Prostate gland (tissue), 2 donors: ENCODE measurements around the gene ZNF385D. TPM values are rescaled to one million over a fixed set of nuclear protein-coding genes. Genes with fewer than 3 reads are reported as not detected.

Experiments used
- DNase-seq: peaks from one replicate; pipeline ENCODE4 v3.0.0-alpha.2; 2019; ENCODE audit warnings: low spot score
- H3K27ac ChIP-seq, 2 donors: fragments of 200-600 bp; sonication (generic); 2 replicates each; pipeline ENCODE4 v1.5.1; 2017 to 2019
- H3K27me3 ChIP-seq: fragments of 200-600 bp; sonication (generic); replicated peaks from 2 replicates; pipeline ENCODE4 v1.5.1; 2019; ENCODE audit not compliant: insufficient read depth
- H3K36me3 ChIP-seq, 2 donors: fragments of 200-600 bp; sonication (generic); 1 replicate in 1 of 2; 2 replicates in 1 of 2; pipeline versions ENCODE4 v1.5.1 to v1.8.1; 2017 to 2019
- H3K4me1 ChIP-seq: fragments of 200-600 bp; sonication (generic); replicated peaks from 2 replicates; pipeline ENCODE4 v1.5.1; 2019
- H3K4me3 ChIP-seq, 2 donors: fragments of 200-600 bp; sonication (generic); 2 replicates each; pipeline ENCODE4 v1.5.1; 2017 to 2019
- H3K9me3 ChIP-seq: fragments of 200-600 bp; sonication (generic); 2 replicates; pipeline ENCODE4 v1.5.1; 2017
- CTCF ChIP-seq, 4 experiments: fragments of 200-600 bp in 2 of 4; fragments of 450-650 bp in 2 of 4; sonication (generic) in 2 of 4; IDR thresholded peaks; 1 replicate in 3 of 4; 2 replicates in 1 of 4; pipeline ENCODE4 v1.5.1; 2016 to 2019; ENCODE audit warnings: antibody characterized with exemption in 4 of 4, mild to moderate bottlenecking in 2 of 4, moderate library complexity in 2 of 4
- POLR2A ChIP-seq: fragments of 450-650 bp; IDR thresholded peaks from one replicate; pipeline ENCODE4 v1.6.1; 2016; ENCODE audit warnings: antibody characterized with exemption, mild to moderate bottlenecking
- POLR2AphosphoS5 ChIP-seq: sonication (generic); formaldehyde crosslinking; IDR thresholded peaks from one replicate; pipeline ENCODE4 v1.6.1; 2017; ENCODE audit warnings: antibody characterized with exemption
- WGBS: methylation state at CpG from one replicate; pipeline ENCODE4 v1.1.5; 2018; 5-methylcytosine and 5-hydroxymethylcytosine counted together
- intact Hi-C: fragments of 100-400 bp; cut with DNase I; formaldehyde crosslinking; loops from one replicate; pipeline ENCODE4 v1.14.2; 2022
- total RNA-seq, 2 donors: library from RNA; depleted of rRNA; stranded (reverse); fragments of >200 nt; gene quantifications; one replicate each; pipeline ENCODE4 v1.1.0, GENCODE V29; 2016

ZNF385D gene
- total RNA-seq, 2 donors from 2014 or later = 1.0 to 5.9 TPM

DNA sequence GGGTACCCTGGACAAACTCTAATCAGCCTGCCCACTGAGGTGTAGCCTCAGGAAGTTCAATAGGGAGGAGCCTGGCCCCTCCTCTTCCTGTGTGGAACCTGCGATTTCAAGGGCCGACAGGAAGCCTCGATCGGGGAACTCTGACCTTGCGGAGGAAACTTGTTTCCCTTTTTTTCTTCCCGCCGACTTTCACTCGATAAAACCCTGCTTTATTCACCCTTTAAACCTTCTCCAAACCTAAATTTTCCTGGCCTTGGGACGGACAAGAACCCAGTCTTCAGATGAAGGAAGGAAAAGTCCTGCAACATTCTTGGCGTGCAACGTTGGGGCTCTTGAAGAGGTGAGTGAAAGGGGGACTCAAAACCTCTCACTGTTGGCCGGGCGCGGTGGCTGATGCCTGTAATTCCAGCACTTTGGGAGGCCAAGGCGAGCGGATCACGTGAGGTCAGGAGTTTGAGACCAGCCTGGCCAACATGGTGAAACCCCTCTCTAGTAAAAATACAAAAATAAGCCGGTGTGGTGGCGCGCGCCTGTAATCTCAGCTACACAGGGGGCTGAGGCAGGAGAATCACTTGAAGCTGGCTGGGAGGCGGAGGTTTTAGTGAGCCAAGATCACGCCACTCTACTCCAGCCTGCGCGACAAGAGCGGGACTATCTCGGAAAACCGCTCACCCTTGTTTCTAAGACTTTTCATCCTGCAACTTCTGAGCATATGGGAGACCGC lies 208.2 kb downstream of the ZNF385D start:
- Histone ChIP-seq H3K4me3 (no peak overlapping the region), H3K9me3 (no peaks in the 10 kb centered on the region), H3K27ac (no peak overlapping the region), H3K36me3 (no peaks in the 10 kb centered on the region), H3K4me1 (no peaks in the 10 kb centered on the region), H3K27me3 (no peaks in the 10 kb centered on the region)
- no peak for DNase-seq
- TF ChIP-seq POLR2A (no peak), CTCF (IDR thresholded peaks at IDR 0.05) (no peak), POLR2AphosphoS5 (no peak)
- intact Hi-C loops = no loop called here
- WGBS = 93% methylated on average over 29 of the region's 29 CpGs

GRCh38 chr3:21540265-21540664 lies 210.7 kb downstream of the ZNF385D start:
- H3K4me1 ChIP-seq = no peaks in the 10 kb centered on the region
- DNase-seq = no peak
- 92% methylated on average over 6 of the region's 6 CpGs for WGBS
- no peaks in the 10 kb centered on the region for H3K9me3 ChIP-seq
- intact Hi-C loops = no loop called here
- H3K4me3 ChIP-seq = no peak overlapping the region
- no peaks in the 10 kb centered on the region for H3K27me3 ChIP-seq
- no peak overlapping the region for H3K27ac ChIP-seq
- no peaks in the 10 kb centered on the region for H3K36me3 ChIP-seq
- TF ChIP-seq POLR2AphosphoS5 (no peak), POLR2A (no peak), CTCF (IDR thresholded peaks at IDR 0.05) (no peak)

DNA sequence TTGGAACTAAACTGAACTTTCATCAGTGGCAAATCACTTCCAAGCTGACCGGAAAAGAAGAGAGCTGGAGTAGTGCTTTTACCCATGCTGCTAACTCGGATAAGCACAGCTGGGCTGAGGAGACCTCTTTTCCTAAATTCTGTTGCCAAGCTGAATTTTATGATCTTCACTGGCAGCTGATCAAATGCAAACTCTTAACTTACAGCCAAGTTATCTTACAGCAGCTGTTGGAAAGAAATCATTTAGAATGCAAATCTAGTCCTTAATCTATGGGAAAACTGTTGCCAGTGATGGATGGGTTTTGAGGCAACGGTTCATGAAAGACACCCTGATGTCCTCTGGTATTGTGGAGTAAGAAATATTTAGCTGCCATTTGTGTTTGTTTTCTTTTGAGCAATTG lies 216.5 kb downstream of the ZNF385D start:
- Histone ChIP-seq H3K4me1 (no peaks in the 10 kb centered on the region), H3K27ac (no peak overlapping the region), H3K9me3 (no peaks in the 10 kb centered on the region), H3K36me3 (no peaks in the 10 kb centered on the region), H3K4me3 (no peak overlapping the region), H3K27me3 (no peaks in the 10 kb centered on the region)
- no peak for DNase-seq
- intact Hi-C loops = no loop called here
- 15% methylated on average over 3 of the region's 3 CpGs for WGBS
- no peak for TF ChIP-seq POLR2A
- no peak for TF ChIP-seq CTCF (IDR thresholded peaks at IDR 0.05)
- no peak for TF ChIP-seq POLR2AphosphoS5

DNA sequence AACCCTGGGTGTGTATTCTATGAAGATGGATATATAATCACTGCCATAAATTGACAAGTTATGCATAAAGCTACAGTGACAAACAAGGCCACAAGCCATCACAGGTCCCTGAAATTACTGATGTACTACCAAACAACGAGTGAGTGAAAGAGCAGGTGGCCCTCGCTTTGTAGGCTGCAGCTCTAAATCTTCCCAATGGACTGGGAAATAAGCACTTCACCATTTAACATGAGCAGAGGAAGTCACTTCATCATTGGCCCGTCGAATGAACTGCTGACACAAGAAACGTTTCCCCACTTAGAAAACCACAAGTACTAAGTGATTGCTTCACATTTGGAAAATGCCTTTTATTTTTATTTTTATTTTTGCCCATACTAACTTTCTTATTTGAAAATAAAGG lies 218.0 kb downstream of the ZNF385D start:
- 86% methylated on average over 5 of the region's 5 CpGs for WGBS
- intact Hi-C loops = no loop called here
- H3K4me1 ChIP-seq = no peaks in the 10 kb centered on the region

More for the DNA sequence above, 218.0 kb downstream of the ZNF385D start:
- H3K9me3 ChIP-seq = no peaks in the 10 kb centered on the region
- no peaks in the 10 kb centered on the region for H3K36me3 ChIP-seq
- no peak overlapping the region for H3K27ac ChIP-seq
- H3K4me3 ChIP-seq = no peak overlapping the region
- H3K27me3 ChIP-seq = no peaks in the 10 kb centered on the region
- no peak for TF ChIP-seq CTCF (IDR thresholded peaks at IDR 0.05)
- no peak for TF ChIP-seq POLR2AphosphoS5
- no peak for TF ChIP-seq POLR2A
- DNase-seq = no peak
